Right cardiac atrium (tissue), 5 donors: ENCODE results near the gene RABGAP1L. TPM values are rescaled to one million over a fixed set of nuclear protein-coding genes. Genes with fewer than 3 reads are reported as not detected.

Experiments used
- ATAC-seq, 2 donors: fragments of 200-7000 bp; cut with Tn5 transposase; one replicate each; pipeline versions ENCODE4 v1.8.0 to v1.9.1; 2020; ENCODE audit warnings: moderate library complexity in 2 of 2, mild to moderate bottlenecking in 1 of 2
- DNase-seq, 3 donors: peaks; one replicate each; pipeline ENCODE4 v3.0.0-alpha.2; 2020
- H3K27ac ChIP-seq: one replicate; pipeline ENCODE4 v1.5.1; 2013; ENCODE audit warnings: mild to moderate bottlenecking, low read length, control low read depth, moderate library complexity
- H3K27me3 ChIP-seq: one replicate; pipeline ENCODE4 v1.6.1; 2013; ENCODE audit not compliant: control insufficient read depth, insufficient read depth
- H3K4me1 ChIP-seq: one replicate; pipeline ENCODE4 v1.6.1; 2013; ENCODE audit warnings: low read length; ENCODE audit not compliant: control insufficient read depth, insufficient read depth
- H3K4me3 ChIP-seq: one replicate; pipeline ENCODE4 v1.5.1; 2013; ENCODE audit warnings: low read length, control low read depth
- H3K9me3 ChIP-seq: one replicate; pipeline ENCODE4 v1.6.1; 2013; ENCODE audit warnings: low read length; ENCODE audit not compliant: control insufficient read depth
- WGBS: extraction: QIAGEN DNeasy Blood & Tissue Kit; methylation state at CpG from one replicate; pipeline ENCODE4 v1.1.7; 2013; 5-methylcytosine and 5-hydroxymethylcytosine counted together
- intact Hi-C, 4 donors: fragments of 100-400 bp; cut with DNase I; formaldehyde crosslinking; loops; one replicate each; pipeline versions ENCODE4 v1.11.0 to v1.14.0; 2022 to 2023
- polyA plus RNA-seq: library from polyadenylated mRNA; stranded (reverse); fragments of 200-250 nt; gene quantifications from one replicate; pipeline ENCODE4 v1.2.3, GENCODE V29; 2013
- total RNA-seq, 4 donors: library from RNA; stranded (reverse); fragmentation: NEBNext Ultra II Directional; extraction: Animal tissue kit (Norgen Biotek cat#: 25700); gene quantifications; one replicate each; pipeline ENCODE4 v1.2.1, GENCODE V29; 2021
- donor health status: healthy with polysubstance abuse.
- donor health status: DM: no; HTN: yes; CAD: no.
- donor health status: DM: no; HTN: no; CAD: no.
- donor health status: DM: no; HTN: yes; CAD: no; lungs with severe emphysema.
- donor health status: DM: yes; HTN: yes; CAD: no.

The RABGAP1L gene
- total and polyA plus RNA-seq, 5 donors, result 174 to 367 (median 186) TPM

DNA sequence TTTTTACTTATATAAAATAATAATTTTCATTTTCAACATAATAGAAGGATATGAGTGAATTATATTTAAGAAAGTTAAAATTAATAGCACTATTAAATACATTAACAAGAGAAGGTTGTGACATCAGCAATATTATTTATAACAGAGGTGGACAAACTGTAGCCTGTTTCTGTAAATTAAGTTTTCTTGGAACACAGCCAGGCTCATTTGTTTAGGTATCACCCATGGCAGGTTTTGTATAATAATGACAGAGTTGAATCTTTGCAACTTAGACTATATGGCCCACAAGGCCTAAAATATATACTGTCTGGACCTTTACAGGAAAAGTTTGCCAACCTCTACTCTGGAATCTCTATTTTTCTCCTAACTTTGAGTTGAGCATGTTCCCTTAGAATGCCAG is 797.7 kb downstream of the RABGAP1L start:
- intact Hi-C loops, result no loop called here
- H3K27me3 ChIP-seq, result no peaks in the 10 kb centered on the region
- ATAC-seq (no peak), DNase-seq (no peak)
- no peak overlapping the region for H3K4me3 ChIP-seq
- peaks cover 5% of the 10 kb centered on the region for H3K4me1 ChIP-seq
- H3K9me3 ChIP-seq, result no peaks in the 10 kb centered on the region
- H3K27ac ChIP-seq, result no peak overlapping the region

GRCh38 chr1:174957829-174958228 is 798.5 kb downstream of the RABGAP1L start:
- no peak for ATAC-seq
- intact Hi-C loops, result no loop called here
- H3K27me3 ChIP-seq, result no peaks in the 10 kb centered on the region
- H3K4me3 ChIP-seq, result no peak overlapping the region
- H3K27ac ChIP-seq, result no peak overlapping the region
- no peaks in the 10 kb centered on the region for H3K9me3 ChIP-seq
- no peak for DNase-seq
- peaks cover 5% of the 10 kb centered on the region for H3K4me1 ChIP-seq

GRCh38 chr1:174958396-174958795 is 799.1 kb downstream of the RABGAP1L start:
- WGBS, result 42% methylated on average over 1 of the region's 1 CpG
- DNase-seq, result no peak
- H3K4me3 ChIP-seq, result no peak overlapping the region
- H3K27ac ChIP-seq, result no peak overlapping the region
- H3K27me3 ChIP-seq, result no peaks in the 10 kb centered on the region
- ATAC-seq, result peak in 1 of 2 donors; percentile 70
- intact Hi-C loops, result no loop called here
- no peaks in the 10 kb centered on the region for H3K9me3 ChIP-seq
- peaks cover 5% of the 10 kb centered on the region for H3K4me1 ChIP-seq

DNA sequence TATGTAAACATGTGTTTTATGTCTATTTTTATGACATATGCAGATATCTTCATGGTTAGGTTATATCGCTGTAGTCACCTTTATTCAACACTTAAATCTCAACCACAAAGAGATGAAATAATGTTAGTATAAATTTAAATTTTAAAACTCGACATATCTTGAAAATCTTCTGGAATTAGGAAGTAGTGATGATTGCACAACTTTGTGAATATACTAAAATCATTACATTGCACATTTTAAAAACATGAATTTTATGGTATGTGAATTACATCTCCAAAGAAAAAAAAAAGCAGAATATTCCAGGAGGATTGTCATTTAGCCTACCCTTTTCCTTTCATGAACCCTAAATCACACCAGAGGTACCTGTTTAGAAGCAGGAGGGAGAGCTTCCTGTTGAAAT is 801.0 kb downstream of the RABGAP1L start:
- WGBS, result 92% methylated on average over 2 of the region's 2 CpGs
- ATAC-seq, result no peak
- Histone ChIP-seq H3K4me1 (peaks cover 3% of the 10 kb centered on the region), H3K27ac (no peak overlapping the region), H3K4me3 (no peak overlapping the region), H3K9me3 (no peaks in the 10 kb centered on the region), H3K27me3 (no peaks in the 10 kb centered on the region)
- no peak for DNase-seq
- intact Hi-C loops, result no loop called here

- Histone ChIP-seq H3K4me3 (no peak overlapping the region), H3K4me1 (peaks cover 7% of the 10 kb centered on the region), H3K27me3 (no peaks in the 10 kb centered on the region), H3K27ac (no peak overlapping the region), H3K9me3 (no peaks in the 10 kb centered on the region)
- no peak for ATAC-seq
- DNase-seq, result no peak
- intact Hi-C loops, result no loop called here
- WGBS, result 56% methylated on average over 2 of the region's 2 CpGs
Observed at GRCh38 chr1:174963529-174964125, 804.3 kb downstream of the RABGAP1L start.

DNA sequence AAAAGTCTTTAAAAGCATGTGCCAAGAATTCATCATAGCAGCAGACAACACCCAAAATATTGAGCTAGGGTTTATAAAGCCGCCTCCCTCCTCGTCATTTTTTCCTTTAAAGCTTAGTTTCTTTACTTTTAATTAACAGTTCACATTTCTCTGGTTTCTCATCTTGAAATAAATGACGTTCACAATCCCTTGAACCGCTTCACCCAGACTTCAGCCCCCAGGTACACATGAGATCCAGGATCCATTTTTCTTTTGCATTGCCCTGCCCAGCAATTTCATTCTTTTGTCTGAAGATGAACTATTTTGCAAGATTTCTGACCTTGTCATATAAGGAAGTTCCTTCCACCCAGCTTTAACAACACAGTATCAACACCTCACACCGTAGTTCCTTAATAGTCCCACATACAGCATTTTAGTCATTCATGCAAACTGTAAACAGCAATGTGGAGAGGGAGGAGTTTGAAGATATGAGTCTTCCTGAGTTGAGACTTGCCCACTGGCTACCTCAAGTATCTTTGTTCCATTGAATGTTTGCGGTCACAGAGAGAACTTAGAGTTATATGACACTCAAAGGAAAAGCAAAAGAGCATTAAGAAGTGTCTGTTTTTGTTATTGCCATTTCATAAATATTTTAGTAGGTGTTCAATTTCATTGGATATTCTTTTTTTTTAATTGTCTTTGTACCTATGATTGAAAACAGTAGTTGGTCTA is 805.1 kb downstream of the RABGAP1L start:
- H3K4me1 ChIP-seq, result peaks cover 8% of the 10 kb centered on the region
- peak; percentile 76 to 77 for ATAC-seq
- intact Hi-C loops, result no loop called here
- peak overlapping the region; percentile 70 for H3K27ac ChIP-seq
- H3K4me3 ChIP-seq, result no peak overlapping the region
- no peaks in the 10 kb centered on the region for H3K9me3 ChIP-seq
- no peaks in the 10 kb centered on the region for H3K27me3 ChIP-seq
- no peak for DNase-seq
- 36% methylated on average over 6 of the region's 6 CpGs for WGBS

GRCh38 chr1:174964972-174965361 is 805.6 kb downstream of the RABGAP1L start:
- peak overlapping the region; percentile 77 for H3K27ac ChIP-seq
- peak overlapping the region; percentile 5 for H3K4me3 ChIP-seq
- 28% methylated on average over 1 of the region's 1 CpG for WGBS
- ATAC-seq (peak; percentile 28 to 38), DNase-seq (no peak)
- H3K27me3 ChIP-seq, result no peaks in the 10 kb centered on the region
- no peaks in the 10 kb centered on the region for H3K9me3 ChIP-seq
- intact Hi-C loops, result no loop called here
- peaks cover 8% of the 10 kb centered on the region for H3K4me1 ChIP-seq

DNA sequence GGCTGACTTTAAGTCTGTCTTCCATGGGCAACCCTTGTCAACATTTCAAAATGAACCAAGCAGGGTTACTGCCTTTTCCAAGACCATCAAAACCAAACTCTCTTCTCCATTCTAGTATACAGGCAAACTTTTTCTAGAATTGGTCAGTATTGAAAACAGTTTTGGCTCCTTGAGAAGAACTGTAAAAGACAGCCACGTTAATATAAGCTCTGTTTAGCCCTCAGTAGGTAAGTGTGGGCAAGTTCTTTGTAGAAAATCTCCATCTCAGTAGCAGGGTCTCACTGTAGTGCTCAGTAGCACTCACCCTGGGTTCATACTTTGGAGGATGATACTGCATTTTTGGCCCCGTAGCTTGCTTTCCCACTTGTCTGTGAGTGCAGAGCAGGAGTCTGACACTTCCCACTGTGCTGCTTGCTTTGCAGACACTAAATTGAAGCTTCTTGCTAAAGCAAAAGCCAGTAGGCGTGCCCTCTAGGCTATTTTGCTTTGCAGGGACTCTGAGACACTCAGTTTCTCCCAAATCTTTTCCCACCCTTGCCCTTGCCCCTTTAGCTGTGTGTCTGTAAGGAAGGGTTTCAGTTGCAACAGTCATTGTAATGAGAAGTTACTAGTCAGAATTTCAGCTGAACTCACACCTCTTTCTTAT is 806.2 kb downstream of the RABGAP1L start:
- Histone ChIP-seq H3K9me3 (no peaks in the 10 kb centered on the region), H3K4me1 (peaks cover 8% of the 10 kb centered on the region), H3K4me3 (peak overlapping the region; percentile 5), H3K27ac (peak overlapping the region; percentile 77), H3K27me3 (no peaks in the 10 kb centered on the region)
- peak in 1 of 3 donors; percentile 39 for DNase-seq
- intact Hi-C loops, result no loop called here
- ATAC-seq, result peak; percentile 45 to 56
- WGBS, result 28% methylated on average over 3 of the region's 3 CpGs

GRCh38 chr1:174966008-174966572 is 806.8 kb downstream of the RABGAP1L start:
- Histone ChIP-seq H3K4me1 (peaks cover 8% of the 10 kb centered on the region), H3K27me3 (no peaks in the 10 kb centered on the region), H3K4me3 (peak overlapping the region; percentile 5), H3K9me3 (no peaks in the 10 kb centered on the region), H3K27ac (no peak overlapping the region)
- ATAC-seq (no peak), DNase-seq (no peak)
- intact Hi-C loops, result no loop called here
- WGBS, result 40% methylated on average over 1 of the region's 1 CpG

- Histone ChIP-seq H3K27me3 (no peaks in the 10 kb centered on the region), H3K27ac (no peak overlapping the region), H3K4me1 (peaks cover 8% of the 10 kb centered on the region), H3K9me3 (no peaks in the 10 kb centered on the region), H3K4me3 (no peak overlapping the region)
- ATAC-seq (no peak), DNase-seq (no peak)
- intact Hi-C loops, result no loop called here
- 69% methylated on average over 4 of the region's 4 CpGs for WGBS
Observed at GRCh38 chr1:174967845-174968705, 808.8 kb downstream of the RABGAP1L start.
